ENCODE results near the gene AP3D1. TPM values are rescaled to one million over a fixed set of nuclear protein-coding genes. Genes with fewer than 3 reads are reported as not detected.

Gene AP3D1
- total RNA-seq, 1 donor from 2014 or later = 50.9 TPM

DNA sequence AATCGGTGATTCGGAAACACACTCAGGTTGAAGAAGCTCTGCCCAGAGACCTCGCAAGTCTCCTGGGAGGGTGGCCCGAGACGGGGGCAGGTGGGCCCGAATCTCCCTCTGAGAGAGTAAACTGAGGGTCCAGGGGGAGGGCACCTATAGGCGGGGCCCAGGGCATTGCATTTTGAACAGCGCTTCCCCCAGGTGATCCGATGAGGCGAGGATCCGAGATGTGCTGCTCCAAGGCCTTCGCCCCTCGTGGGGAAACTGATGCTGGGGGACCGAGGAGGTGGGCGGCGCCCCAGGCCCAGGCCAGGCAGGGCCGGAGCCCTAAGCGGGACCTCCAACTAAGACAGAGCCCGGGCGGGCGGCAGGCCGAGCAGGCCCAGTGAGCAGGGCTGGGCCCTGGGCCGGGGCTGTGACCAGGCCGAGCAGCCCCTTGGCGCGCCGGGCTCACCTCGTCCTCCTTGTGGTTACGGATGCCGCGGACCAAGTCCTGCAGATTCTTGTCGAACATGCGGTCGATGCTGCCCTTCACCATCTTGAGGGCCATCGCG is 500 bp downstream of the AP3D1 start:
- Histone ChIP-seq H3K4me3 (peak overlapping the region; percentile 100), H3K27ac (peak overlapping the region; percentile 71), H3K36me3 (no peaks in the 10 kb centered on the region), H3K9me3 (ENCODE audit: low read depth) (no peaks in the 10 kb centered on the region), H3K4me2 (peak overlapping the region; percentile 93), H3K4me1 (peaks cover 16% of the 10 kb centered on the region), H3K9ac (peak overlapping the region; percentile 99), H3K27me3 (no peaks in the 10 kb centered on the region), H3K79me2 (ENCODE audit: low read depth) (peaks cover 53% of the 10 kb centered on the region), H3F3A (ENCODE audit: low read depth) (peaks cover 9% of the 10 kb centered on the region), H2AFZ (replicated peaks) (no peak overlapping the region), H4K20me1 (ENCODE audit: low read depth) (peaks cover 55% of the 10 kb centered on the region)
- Mint-ChIP-seq H3K27me3 (ENCODE audit: insufficient read depth, low read depth) (peaks cover 6% of the 10 kb centered on the region), H3K36me3 (peaks cover 4% of the 10 kb centered on the region), H3K9me3 (no peaks in the 10 kb centered on the region), H3K4me3 (peak overlapping the region; percentile 90), H3K27ac (no peak overlapping the region), H3K4me1 (peaks cover 33% of the 10 kb centered on the region)
- DNase-seq (ENCODE audit: low spot score) = peak; percentile 56
- no peak for TF ChIP-seq EZH2 (IDR thresholded peaks at IDR 0.05)
- TF ChIP-seq CTCF (IDR thresholded peaks at IDR 0.05) = no peak
- TF ChIP-seq EZH2phosphoT487 (IDR thresholded peaks at IDR 0.05) = no peak

- Histone ChIP-seq H3K27me3 (no peaks in the 10 kb centered on the region), H3K27ac (no peak overlapping the region), H3K36me3 (no peaks in the 10 kb centered on the region), H3K9ac (peak overlapping the region; percentile 99), H3K4me2 (peak overlapping the region; percentile 93), H3K79me2 (ENCODE audit: low read depth) (peaks cover 60% of the 10 kb centered on the region), H3F3A (ENCODE audit: low read depth) (peaks cover 9% of the 10 kb centered on the region), H2AFZ (replicated peaks) (no peak overlapping the region), H3K4me1 (peaks cover 16% of the 10 kb centered on the region), H4K20me1 (ENCODE audit: low read depth) (peaks cover 61% of the 10 kb centered on the region), H3K4me3 (peak overlapping the region; percentile 100), H3K9me3 (ENCODE audit: low read depth) (no peaks in the 10 kb centered on the region)
- peaks cover 34% of the 10 kb centered on the region for H3K4me1 Mint-ChIP-seq
- peaks cover 4% of the 10 kb centered on the region for H3K36me3 Mint-ChIP-seq
- peak; percentile 42 for DNase-seq (ENCODE audit: low spot score)
- H3K27me3 Mint-ChIP-seq (ENCODE audit: insufficient read depth, low read depth) = peaks cover 2% of the 10 kb centered on the region
- no peaks in the 10 kb centered on the region for H3K9me3 Mint-ChIP-seq
- H3K27ac Mint-ChIP-seq = no peak overlapping the region
- H3K4me3 Mint-ChIP-seq = peak overlapping the region; percentile 90
- TF ChIP-seq EZH2 (IDR thresholded peaks at IDR 0.05) (no peak), EZH2phosphoT487 (IDR thresholded peaks at IDR 0.05) (no peak), CTCF (IDR thresholded peaks at IDR 0.05) (no peak)
These were observed 1.2 kb downstream of the AP3D1 start for GRCh38 chr19:2149980-2150793.

DNA sequence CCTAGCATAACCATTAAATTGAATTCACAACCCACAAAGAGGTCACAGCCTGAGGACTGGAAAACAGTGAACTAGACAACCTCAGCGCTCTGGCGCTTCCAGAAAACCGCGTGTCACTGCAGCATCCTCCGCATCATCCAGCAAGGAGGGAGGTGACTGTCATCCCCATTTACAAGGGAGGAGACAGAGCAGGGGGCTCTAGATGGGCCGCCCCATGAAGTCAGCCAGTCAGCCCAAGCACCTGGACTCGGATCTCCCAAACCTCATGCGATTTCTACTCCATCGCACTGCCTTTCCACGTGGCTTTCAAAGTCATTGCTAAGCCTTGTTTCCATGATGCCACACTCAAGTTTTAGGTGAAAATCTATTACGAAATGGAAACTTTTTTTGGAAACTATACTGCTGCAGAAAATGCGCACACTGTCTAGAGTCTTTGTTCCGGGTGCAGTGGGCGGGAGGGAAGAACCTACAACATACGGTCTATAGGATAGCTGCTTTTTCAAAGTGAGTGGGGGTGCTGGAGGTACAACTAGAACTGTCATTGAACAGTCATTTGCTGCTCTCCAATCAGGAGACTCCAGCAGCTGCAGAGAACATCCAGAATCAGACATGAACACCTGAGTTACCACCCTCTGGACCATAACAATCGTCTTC is 2.8 kb downstream of the AP3D1 start:
- DNase-seq (ENCODE audit: low spot score) = no peak
- Histone ChIP-seq H3K27ac (no peak overlapping the region), H3K4me1 (peaks cover 16% of the 10 kb centered on the region), H3K9me3 (ENCODE audit: low read depth) (no peaks in the 10 kb centered on the region), H3K36me3 (no peaks in the 10 kb centered on the region), H3K79me2 (ENCODE audit: low read depth) (peaks cover 76% of the 10 kb centered on the region), H3K4me3 (no peak overlapping the region), H3K9ac (no peak overlapping the region), H3K4me2 (no peak overlapping the region), H3K27me3 (no peaks in the 10 kb centered on the region), H2AFZ (replicated peaks) (no peak overlapping the region), H3F3A (ENCODE audit: low read depth) (peaks cover 9% of the 10 kb centered on the region), H4K20me1 (ENCODE audit: low read depth) (peaks cover 76% of the 10 kb centered on the region)
- peaks cover 33% of the 10 kb centered on the region for H3K4me1 Mint-ChIP-seq
- TF ChIP-seq EZH2phosphoT487 (IDR thresholded peaks at IDR 0.05) (no peak), EZH2 (IDR thresholded peaks at IDR 0.05) (no peak), CTCF (IDR thresholded peaks at IDR 0.05) (no peak)
- peaks cover 2% of the 10 kb centered on the region for H3K27me3 Mint-ChIP-seq (ENCODE audit: insufficient read depth, low read depth)
- peak overlapping the region; percentile 90 for H3K4me3 Mint-ChIP-seq
- no peak overlapping the region for H3K27ac Mint-ChIP-seq
- H3K9me3 Mint-ChIP-seq = no peaks in the 10 kb centered on the region
- H3K36me3 Mint-ChIP-seq = peaks cover 6% of the 10 kb centered on the region

All from neural progenitor cell (in vitro differentiated cells).